ENCODE results near the gene GRWD1. TPM values are rescaled to one million over a fixed set of nuclear protein-coding genes. Genes with fewer than 3 reads are reported as not detected.

Gene GRWD1
- total and polyA plus RNA-seq, 2 of the 13 experiments (the other 11 are each of a cell fraction or from before 2014, with no cell fraction given), result 10.8 to 46.6 TPM

DNA sequence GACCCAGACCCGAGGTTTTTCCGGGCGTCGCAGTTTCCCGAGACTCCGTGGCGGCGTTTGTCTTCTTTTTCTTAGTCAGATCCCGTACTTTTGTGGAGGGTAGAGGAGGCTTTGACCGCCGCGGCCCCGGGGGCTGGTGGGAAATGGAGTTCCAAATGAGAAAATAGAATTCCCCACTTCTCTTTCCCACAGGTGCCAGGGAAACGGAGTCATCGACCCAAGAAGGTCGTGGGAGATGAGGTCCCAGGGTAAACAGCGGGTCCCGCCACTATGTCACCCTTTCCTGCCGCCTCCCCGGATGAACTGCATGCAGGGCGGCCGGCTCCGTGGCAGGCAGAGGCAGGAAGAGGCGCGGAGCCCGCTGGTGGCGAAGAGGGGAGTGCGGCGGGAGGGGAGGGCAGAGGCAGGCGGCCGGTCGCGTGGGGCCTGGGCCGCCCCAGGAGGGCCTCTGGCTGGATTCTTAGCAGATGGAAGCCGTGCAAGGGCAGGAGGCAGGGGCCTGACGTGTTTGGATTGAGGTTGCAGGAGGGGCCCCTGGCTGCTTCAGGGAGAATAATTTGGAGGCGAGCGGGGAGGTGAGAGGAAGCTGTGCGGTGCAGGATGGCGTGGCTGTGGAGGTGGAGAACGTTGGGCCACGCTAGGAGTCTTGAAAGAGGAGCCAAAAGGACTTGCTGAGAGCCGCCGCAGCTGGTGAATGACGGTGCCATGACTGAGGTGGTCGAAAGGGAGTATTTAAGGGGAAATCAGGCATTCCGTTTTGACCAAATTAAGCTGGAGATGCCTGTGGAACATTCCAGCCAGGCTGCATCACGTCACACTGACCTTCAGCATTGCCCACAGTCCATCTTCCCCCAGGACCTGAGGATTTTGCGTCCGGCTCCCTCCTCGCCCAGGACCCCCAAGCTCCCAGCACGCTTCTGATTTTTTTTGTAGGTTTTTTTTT lies 35.0 kb downstream of the GRWD1 start:
- FAIRE-seq, result no peak
- ChIA-PET POLR2A (no interaction called here), CTCF (ENCODE audit: low intra/inter-chr PET ratio, low total read pairs) (no interaction called here)
- H3K4me1 ChIP-seq (ENCODE audit: insufficient read depth, low read length), result peaks cover 8% of the 10 kb centered on the region; the same call in 1 of the 2 replicates
- no peaks in the 10 kb centered on the region for H3K27me3 ChIP-seq (ENCODE audit: control insufficient read depth in 1 of 2, insufficient read depth in 2 of 2, low read length in 2 of 2)
- no peak overlapping the region for H2AFZ ChIP-seq (ENCODE audit: low read length)
- no peak overlapping the region for H3K9ac ChIP-seq (ENCODE audit: insufficient read depth, low read depth, low read length)
- WGBS (ENCODE audit: low lambda C conversion rate), result 95% methylated on average over 52 of the region's 52 CpGs
- ATAC-seq, result no peak; the same call in 2 of the 3 replicates
- BruUV-seq (replicated peaks), result TSS peak; percentile 23
- in situ Hi-C loops (cut with HindIII; ENCODE audit: extremely low pct_ligation_motif_present, low pct_unique_long_range_greater_than_20kb) (no loop called here), intact Hi-C loops (cut with micrococcal nuclease; ENCODE audit: unreplicated experiment) (no loop called here)
- no peak for DNase-seq (ENCODE audit: low spot score)
- H3K4me3 ChIP-seq (replicated peaks in 1 of 3; ENCODE audit: insufficient read depth in 1 of 3, low read depth in 2 of 3, low read length in 3 of 3), result no peak overlapping the region
- no peaks in the 10 kb centered on the region for H3K79me2 ChIP-seq (ENCODE audit: insufficient read depth, low read length)
- H3K9me3 ChIP-seq (ENCODE audit: low read length), result no peaks in the 10 kb centered on the region
- no peaks in the 10 kb centered on the region for H4K20me1 ChIP-seq (ENCODE audit: insufficient read depth, low read length)
- no peak overlapping the region for H3K4me2 ChIP-seq (ENCODE audit: low read depth, low read length)
- H3K27ac ChIP-seq (ENCODE audit: extremely low read length, insufficient read depth, low read length), result no peak overlapping the region
- peaks cover 6 to 10% of the 10 kb centered on the region in 2 experiments; a peak in 4 of 5 replicates for H3K36me3 ChIP-seq (replicated peaks in 1 of 2; ENCODE audit: control insufficient read depth in 1 of 2, insufficient read depth in 2 of 2, low read length in 2 of 2)
- TF ChIP-seq, protein P1, sequence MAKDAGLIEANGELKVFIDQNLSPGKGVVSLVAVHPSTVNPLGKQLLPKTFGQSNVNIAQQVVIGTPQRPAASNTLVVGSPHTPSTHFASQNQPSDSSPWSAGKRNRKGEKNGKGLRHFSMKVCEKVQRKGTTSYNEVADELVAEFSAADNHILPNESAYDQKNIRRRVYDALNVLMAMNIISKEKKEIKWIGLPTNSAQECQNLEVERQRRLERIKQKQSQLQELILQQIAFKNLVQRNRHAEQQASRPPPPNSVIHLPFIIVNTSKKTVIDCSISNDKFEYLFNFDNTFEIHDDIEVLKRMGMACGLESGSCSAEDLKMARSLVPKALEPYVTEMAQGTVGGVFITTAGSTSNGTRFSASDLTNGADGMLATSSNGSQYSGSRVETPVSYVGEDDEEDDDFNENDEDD (CRISPR knock-in tag; IDR thresholded peaks at IDR 0.05; ENCODE audit: borderline replicate concordance), result no peak
- TF ChIP-seq ZNF570 (CRISPR knock-in tag; IDR thresholded peaks at IDR 0.05; ENCODE audit: borderline replicate concordance), result no peak
- TF ChIP-seq, protein P2, sequence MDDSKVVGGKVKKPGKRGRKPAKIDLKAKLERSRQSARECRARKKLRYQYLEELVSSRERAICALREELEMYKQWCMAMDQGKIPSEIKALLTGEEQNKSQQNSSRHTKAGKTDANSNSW (CRISPR knock-in tag; IDR thresholded peaks at IDR 0.05; ENCODE audit: borderline replicate concordance), result no peak
- TF ChIP-seq, protein P3, sequence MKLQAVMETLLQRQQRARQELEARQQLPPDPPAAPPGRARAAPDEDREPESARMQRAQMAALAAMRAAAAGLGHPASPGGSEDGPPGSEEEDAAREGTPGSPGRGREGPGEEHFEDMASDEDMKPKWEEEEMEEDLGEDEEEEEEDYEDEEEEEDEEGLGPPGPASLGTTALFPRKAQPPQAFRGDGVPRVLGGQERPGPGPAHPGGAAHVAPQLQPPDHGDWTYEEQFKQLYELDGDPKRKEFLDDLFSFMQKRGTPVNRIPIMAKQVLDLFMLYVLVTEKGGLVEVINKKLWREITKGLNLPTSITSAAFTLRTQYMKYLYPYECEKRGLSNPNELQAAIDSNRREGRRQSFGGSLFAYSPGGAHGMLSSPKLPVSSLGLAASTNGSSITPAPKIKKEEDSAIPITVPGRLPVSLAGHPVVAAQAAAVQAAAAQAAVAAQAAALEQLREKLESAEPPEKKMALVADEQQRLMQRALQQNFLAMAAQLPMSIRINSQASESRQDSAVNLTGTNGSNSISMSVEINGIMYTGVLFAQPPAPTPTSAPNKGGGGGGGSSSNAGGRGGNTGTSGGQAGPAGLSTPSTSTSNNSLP (IDR thresholded peaks at IDR 0.05; ENCODE audit: low read depth, low read length), result no peak
- TF ChIP-seq HOXA9 (CRISPR knock-in tag; IDR thresholded peaks at IDR 0.05; ENCODE audit: borderline replicate concordance), result no peak
- no peak for TF ChIP-seq ZNF781 (CRISPR knock-in tag; IDR thresholded peaks at IDR 0.05; ENCODE audit: borderline replicate concordance, not compliant biosample characterization)
- TF ChIP-seq RBM39 (IDR thresholded peaks at IDR 0.05; ENCODE audit: low read depth, low read length, poor library complexity, severe bottlenecking), result peak; percentile 33
- TF ChIP-seq, protein P4, sequence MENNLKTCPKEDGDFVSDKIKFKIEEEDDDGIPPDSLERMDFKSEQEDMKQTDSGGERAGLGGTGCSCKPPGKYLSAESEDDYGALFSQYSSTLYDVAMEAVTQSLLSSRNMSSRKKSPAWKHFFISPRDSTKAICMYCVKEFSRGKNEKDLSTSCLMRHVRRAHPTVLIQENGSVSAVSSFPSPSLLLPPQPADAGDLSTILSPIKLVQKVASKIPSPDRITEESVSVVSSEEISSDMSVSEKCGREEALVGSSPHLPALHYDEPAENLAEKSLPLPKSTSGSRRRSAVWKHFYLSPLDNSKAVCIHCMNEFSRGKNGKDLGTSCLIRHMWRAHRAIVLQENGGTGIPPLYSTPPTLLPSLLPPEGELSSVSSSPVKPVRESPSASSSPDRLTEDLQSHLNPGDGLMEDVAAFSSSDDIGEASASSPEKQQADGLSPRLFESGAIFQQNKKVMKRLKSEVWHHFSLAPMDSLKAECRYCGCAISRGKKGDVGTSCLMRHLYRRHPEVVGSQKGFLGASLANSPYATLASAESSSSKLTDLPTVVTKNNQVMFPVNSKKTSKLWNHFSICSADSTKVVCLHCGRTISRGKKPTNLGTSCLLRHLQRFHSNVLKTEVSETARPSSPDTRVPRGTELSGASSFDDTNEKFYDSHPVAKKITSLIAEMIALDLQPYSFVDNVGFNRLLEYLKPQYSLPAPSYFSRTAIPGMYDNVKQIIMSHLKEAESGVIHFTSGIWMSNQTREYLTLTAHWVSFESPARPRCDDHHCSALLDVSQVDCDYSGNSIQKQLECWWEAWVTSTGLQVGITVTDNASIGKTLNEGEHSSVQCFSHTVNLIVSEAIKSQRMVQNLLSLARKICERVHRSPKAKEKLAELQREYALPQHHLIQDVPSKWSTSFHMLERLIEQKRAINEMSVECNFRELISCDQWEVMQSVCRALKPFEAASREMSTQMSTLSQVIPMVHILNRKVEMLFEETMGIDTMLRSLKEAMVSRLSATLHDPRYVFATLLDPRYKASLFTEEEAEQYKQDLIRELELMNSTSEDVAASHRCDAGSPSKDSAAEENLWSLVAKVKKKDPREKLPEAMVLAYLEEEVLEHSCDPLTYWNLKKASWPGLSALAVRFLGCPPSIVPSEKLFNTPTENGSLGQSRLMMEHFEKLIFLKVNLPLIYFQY (CRISPR knock-in tag; IDR thresholded peaks at IDR 0.05; ENCODE audit: borderline replicate concordance), result no peak
- no peak for TF ChIP-seq ZNF775 (CRISPR knock-in tag; IDR thresholded peaks at IDR 0.05; ENCODE audit: borderline replicate concordance)
- no peak for TF ChIP-seq ZNF446 (CRISPR knock-in tag; IDR thresholded peaks at IDR 0.05)
- TF ChIP-seq, protein P5, sequence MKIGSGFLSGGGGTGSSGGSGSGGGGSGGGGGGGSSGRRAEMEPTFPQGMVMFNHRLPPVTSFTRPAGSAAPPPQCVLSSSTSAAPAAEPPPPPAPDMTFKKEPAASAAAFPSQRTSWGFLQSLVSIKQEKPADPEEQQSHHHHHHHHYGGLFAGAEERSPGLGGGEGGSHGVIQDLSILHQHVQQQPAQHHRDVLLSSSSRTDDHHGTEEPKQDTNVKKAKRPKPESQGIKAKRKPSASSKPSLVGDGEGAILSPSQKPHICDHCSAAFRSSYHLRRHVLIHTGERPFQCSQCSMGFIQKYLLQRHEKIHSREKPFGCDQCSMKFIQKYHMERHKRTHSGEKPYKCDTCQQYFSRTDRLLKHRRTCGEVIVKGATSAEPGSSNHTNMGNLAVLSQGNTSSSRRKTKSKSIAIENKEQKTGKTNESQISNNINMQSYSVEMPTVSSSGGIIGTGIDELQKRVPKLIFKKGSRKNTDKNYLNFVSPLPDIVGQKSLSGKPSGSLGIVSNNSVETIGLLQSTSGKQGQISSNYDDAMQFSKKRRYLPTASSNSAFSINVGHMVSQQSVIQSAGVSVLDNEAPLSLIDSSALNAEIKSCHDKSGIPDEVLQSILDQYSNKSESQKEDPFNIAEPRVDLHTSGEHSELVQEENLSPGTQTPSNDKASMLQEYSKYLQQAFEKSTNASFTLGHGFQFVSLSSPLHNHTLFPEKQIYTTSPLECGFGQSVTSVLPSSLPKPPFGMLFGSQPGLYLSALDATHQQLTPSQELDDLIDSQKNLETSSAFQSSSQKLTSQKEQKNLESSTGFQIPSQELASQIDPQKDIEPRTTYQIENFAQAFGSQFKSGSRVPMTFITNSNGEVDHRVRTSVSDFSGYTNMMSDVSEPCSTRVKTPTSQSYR (CRISPR knock-in tag; IDR thresholded peaks at IDR 0.05; ENCODE audit: borderline replicate concordance), result no peak

Measured in HepG2 (cell line).